Activated CD4-positive, alpha-beta memory T cell treated with anti-CD3 and anti-CD28 coated beads, Interleukin-2, amount 10 ng/mL, durations not matched to agents 7 days and 5 days (primary cell): ENCODE measurements around the gene ALK. TPM values are rescaled to one million over a fixed set of nuclear protein-coding genes. Genes with fewer than 3 reads are reported as not detected.

Source experiments
- CTCF ChIA-PET: fragments of 350-600 bp; sonication (Branson Sonifier 250); formaldehyde crosslinking; loops from one replicate; lab custom pipeline; 2021; ENCODE audit warnings: antibody characterized with exemption, inconsistent platforms; lab: Charles Lee
- POLR2A ChIA-PET: fragments of 350-600 bp; sonication (Branson Sonifier 250); formaldehyde crosslinking; loops from one replicate; lab custom pipeline; 2021; ENCODE audit warnings: antibody characterized with exemption; lab: Charles Lee
- DNase-seq: peaks from one replicate; pipeline ENCODE4 v3.0.0-alpha.2; 2020
- H3K27ac Mint-ChIP-seq: one replicate; pipeline ENCODE4 v1.8.0; 2021; ENCODE audit warnings: mild to moderate bottlenecking, mixed read lengths
- H3K27me3 Mint-ChIP-seq: one replicate; pipeline ENCODE4 v1.8.0; 2021; ENCODE audit warnings: mixed read lengths
- H3K36me3 Mint-ChIP-seq: one replicate; pipeline ENCODE4 v1.8.0; 2021; ENCODE audit warnings: low read depth, mixed read lengths
- H3K4me1 Mint-ChIP-seq: one replicate; pipeline ENCODE4 v1.8.0; 2021; ENCODE audit warnings: mixed read lengths
- H3K4me3 Mint-ChIP-seq: one replicate; pipeline ENCODE4 v1.8.0; 2021; ENCODE audit warnings: mild to moderate bottlenecking, mixed read lengths
- H3K9me3 Mint-ChIP-seq: one replicate; pipeline ENCODE4 v1.8.0; 2021; ENCODE audit warnings: mixed read lengths
- total RNA-seq, 2 experiments: library from RNA; stranded (reverse); gene quantifications; one replicate each; pipeline ENCODE4 v1.2.3, GENCODE V29; 2021

Gene ALK
- total RNA-seq, 2 experiments from 2014 or later, result not detected

GRCh38 chr2:29431485-29431884 is 489.9 kb downstream of the ALK start:
- Mint-ChIP-seq H3K27ac (no peak overlapping the region), H3K9me3 (no peaks in the 10 kb centered on the region), H3K4me3 (no peak overlapping the region), H3K4me1 (no peaks in the 10 kb centered on the region), H3K27me3 (peaks cover 14% of the 10 kb centered on the region), H3K36me3 (no peaks in the 10 kb centered on the region)
- ChIA-PET POLR2A (no interaction called here), CTCF (no interaction called here)
- no peak for DNase-seq

- Mint-ChIP-seq H3K27ac (no peak overlapping the region), H3K4me1 (no peaks in the 10 kb centered on the region)
- CTCF ChIA-PET, result no interaction called here
These were observed 490.8 kb downstream of the ALK start for GRCh38 chr2:29430382-29431112.

GRCh38 chr2:29426354-29426753 is 495.0 kb downstream of the ALK start:
- H3K4me3 Mint-ChIP-seq, result no peak overlapping the region
- ChIA-PET POLR2A (no interaction called here), CTCF (no interaction called here)
- H3K27ac Mint-ChIP-seq, result no peak overlapping the region
- no peaks in the 10 kb centered on the region for H3K4me1 Mint-ChIP-seq
- DNase-seq, result no peak
- no peaks in the 10 kb centered on the region for H3K36me3 Mint-ChIP-seq
- peaks cover 28% of the 10 kb centered on the region for H3K27me3 Mint-ChIP-seq
- no peaks in the 10 kb centered on the region for H3K9me3 Mint-ChIP-seq

More at GRCh38 chr2:29430382-29431112, 490.8 kb downstream of the ALK start:
- Mint-ChIP-seq H3K27me3 (peaks cover 17% of the 10 kb centered on the region), H3K9me3 (no peaks in the 10 kb centered on the region), H3K36me3 (no peaks in the 10 kb centered on the region), H3K4me3 (no peak overlapping the region)
- no peak for DNase-seq
- POLR2A ChIA-PET, result no interaction called here

GRCh38 chr2:29425866-29426265 is 495.5 kb downstream of the ALK start:
- H3K9me3 Mint-ChIP-seq, result no peaks in the 10 kb centered on the region
- H3K27me3 Mint-ChIP-seq, result peaks cover 27% of the 10 kb centered on the region
- no peak overlapping the region for H3K27ac Mint-ChIP-seq
- ChIA-PET POLR2A (no interaction called here), CTCF (interaction anchor here (1.4 kb wide), 1 partner anchor 116 kb away, joined by 3 read pairs; no protein-coding TSS in a partner anchor)
- no peak for DNase-seq
- H3K4me1 Mint-ChIP-seq, result no peaks in the 10 kb centered on the region
- H3K4me3 Mint-ChIP-seq, result no peak overlapping the region
- H3K36me3 Mint-ChIP-seq, result no peaks in the 10 kb centered on the region

GRCh38 chr2:29423061-29423666 is 498.2 kb downstream of the ALK start:
- ChIA-PET CTCF (interaction anchor here (0.5 kb wide), 1 partner anchor 211 kb away, joined by 3 read pairs; no protein-coding TSS in a partner anchor), POLR2A (interaction anchor here (0.7 kb wide), 1 partner anchor 181 kb away, joined by 3 read pairs; no protein-coding TSS in a partner anchor)
- H3K27ac Mint-ChIP-seq, result no peak overlapping the region
- H3K4me3 Mint-ChIP-seq, result no peak overlapping the region
- no peaks in the 10 kb centered on the region for H3K4me1 Mint-ChIP-seq
- peaks cover 19% of the 10 kb centered on the region for H3K27me3 Mint-ChIP-seq
- H3K9me3 Mint-ChIP-seq, result no peaks in the 10 kb centered on the region
- DNase-seq, result no peak
- H3K36me3 Mint-ChIP-seq, result no peaks in the 10 kb centered on the region

GRCh38 chr2:29420999-29421782 is 500.2 kb downstream of the ALK start:
- no peak for DNase-seq
- Mint-ChIP-seq H3K36me3 (no peaks in the 10 kb centered on the region), H3K4me1 (no peaks in the 10 kb centered on the region), H3K4me3 (no peak overlapping the region), H3K27ac (no peak overlapping the region), H3K9me3 (no peaks in the 10 kb centered on the region), H3K27me3 (peaks cover 19% of the 10 kb centered on the region)
- ChIA-PET CTCF (no interaction called here), POLR2A (no interaction called here)

GRCh38 chr2:29420464-29420863 is 500.9 kb downstream of the ALK start:
- no peak for DNase-seq
- Mint-ChIP-seq H3K4me3 (no peak overlapping the region), H3K9me3 (no peaks in the 10 kb centered on the region), H3K36me3 (no peaks in the 10 kb centered on the region), H3K27ac (no peak overlapping the region), H3K27me3 (peaks cover 12% of the 10 kb centered on the region), H3K4me1 (no peaks in the 10 kb centered on the region)
- ChIA-PET CTCF (no interaction called here), POLR2A (no interaction called here)

GRCh38 chr2:29417630-29418029 is 503.8 kb downstream of the ALK start:
- Mint-ChIP-seq H3K4me1 (no peaks in the 10 kb centered on the region), H3K36me3 (no peaks in the 10 kb centered on the region), H3K4me3 (no peak overlapping the region), H3K27ac (no peak overlapping the region), H3K27me3 (peaks cover 4% of the 10 kb centered on the region), H3K9me3 (no peaks in the 10 kb centered on the region)
- POLR2A ChIA-PET, result no interaction called here
- CTCF ChIA-PET, result no interaction called here
- DNase-seq, result no peak

- no peak overlapping the region for H3K27ac Mint-ChIP-seq
- DNase-seq, result no peak
- H3K36me3 Mint-ChIP-seq, result no peaks in the 10 kb centered on the region
- no peak overlapping the region for H3K4me3 Mint-ChIP-seq
- no peaks in the 10 kb centered on the region for H3K9me3 Mint-ChIP-seq
- ChIA-PET POLR2A (no interaction called here), CTCF (no interaction called here)
- peaks cover 6% of the 10 kb centered on the region for H3K27me3 Mint-ChIP-seq
- H3K4me1 Mint-ChIP-seq, result no peaks in the 10 kb centered on the region
These were observed 509.0 kb downstream of the ALK start for GRCh38 chr2:29412197-29412925.

- H3K4me1 Mint-ChIP-seq, result no peaks in the 10 kb centered on the region
- H3K27me3 Mint-ChIP-seq, result peaks cover 1% of the 10 kb centered on the region
- H3K4me3 Mint-ChIP-seq, result no peak overlapping the region
- no peaks in the 10 kb centered on the region for H3K9me3 Mint-ChIP-seq
- no peak for DNase-seq
- no peaks in the 10 kb centered on the region for H3K36me3 Mint-ChIP-seq
- H3K27ac Mint-ChIP-seq, result no peak overlapping the region
- CTCF ChIA-PET, result interaction anchor here (1.3 to 1.6 kb wide), 2 partner anchors 91 to 98 kb away, joined by 3 to 5 read pairs; no protein-coding TSS in a partner anchor
- POLR2A ChIA-PET, result no interaction called here
These were observed 515.7 kb downstream of the ALK start for GRCh38 chr2:29405707-29406106.

GRCh38 chr2:29405266-29405665 is 516.1 kb downstream of the ALK start:
- Mint-ChIP-seq H3K27ac (no peak overlapping the region), H3K4me3 (no peak overlapping the region), H3K27me3 (peaks cover 1% of the 10 kb centered on the region), H3K9me3 (no peaks in the 10 kb centered on the region), H3K36me3 (no peaks in the 10 kb centered on the region), H3K4me1 (no peaks in the 10 kb centered on the region)
- POLR2A ChIA-PET, result no interaction called here
- no peak for DNase-seq
- CTCF ChIA-PET, result interaction anchor here (1.3 to 1.6 kb wide), 2 partner anchors 91 to 97 kb away, joined by 3 to 5 read pairs; no protein-coding TSS in a partner anchor

- Mint-ChIP-seq H3K9me3 (no peaks in the 10 kb centered on the region), H3K27ac (no peak overlapping the region), H3K36me3 (no peaks in the 10 kb centered on the region), H3K4me1 (no peaks in the 10 kb centered on the region), H3K27me3 (peaks cover 1% of the 10 kb centered on the region), H3K4me3 (no peak overlapping the region)
- CTCF ChIA-PET, result no interaction called here
- DNase-seq, result no peak
- POLR2A ChIA-PET, result no interaction called here
These were observed 519.4 kb downstream of the ALK start for GRCh38 chr2:29401994-29402393.
